GM12873 (cell line): Measurements from ENCODE around the gene NCCRP1.

Experiments used
- TF ChIP-seq, protein P1 (sequence below): IDR thresholded peaks from 2 replicates; pipeline ENCODE4 v1.5.1; 2012; ENCODE audit warnings: low read depth, mild to moderate bottlenecking, moderate library complexity, low read length, control low read depth; ENCODE audit not compliant: insufficient read depth; ENCODE audit errors: missing control alignments

NCCRP1 gene

DNA sequence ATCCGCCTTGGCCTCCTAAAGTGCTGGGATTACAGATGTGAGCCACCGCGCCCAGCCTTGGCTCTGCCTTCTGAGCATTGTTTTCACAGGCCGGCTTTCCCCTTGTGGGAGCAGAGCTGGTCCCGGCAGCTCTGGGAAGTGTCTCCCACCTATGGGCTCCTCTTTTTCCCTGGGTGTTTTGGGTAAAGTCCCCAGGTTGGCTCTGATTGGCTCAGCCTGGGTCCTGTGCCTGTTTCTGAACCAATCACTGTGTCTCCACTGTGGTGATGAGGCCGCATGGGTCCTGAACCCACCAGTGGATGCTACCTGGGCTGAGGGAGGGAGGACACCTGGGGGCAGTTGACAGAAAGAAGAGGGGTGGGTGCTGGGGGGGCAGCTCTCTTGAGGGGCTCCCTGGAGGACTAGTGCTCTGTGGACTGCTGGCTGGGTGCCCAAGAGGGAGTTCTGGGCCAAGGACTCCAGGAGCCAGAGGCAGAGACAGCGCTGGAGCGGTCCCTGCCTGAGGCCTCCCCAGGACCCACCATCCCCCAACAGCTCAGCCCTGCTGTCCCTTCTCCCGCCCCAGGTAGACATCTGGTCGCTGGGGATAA, 19.6 kb upstream of the NCCRP1 start:
- TF ChIP-seq, protein P1, sequence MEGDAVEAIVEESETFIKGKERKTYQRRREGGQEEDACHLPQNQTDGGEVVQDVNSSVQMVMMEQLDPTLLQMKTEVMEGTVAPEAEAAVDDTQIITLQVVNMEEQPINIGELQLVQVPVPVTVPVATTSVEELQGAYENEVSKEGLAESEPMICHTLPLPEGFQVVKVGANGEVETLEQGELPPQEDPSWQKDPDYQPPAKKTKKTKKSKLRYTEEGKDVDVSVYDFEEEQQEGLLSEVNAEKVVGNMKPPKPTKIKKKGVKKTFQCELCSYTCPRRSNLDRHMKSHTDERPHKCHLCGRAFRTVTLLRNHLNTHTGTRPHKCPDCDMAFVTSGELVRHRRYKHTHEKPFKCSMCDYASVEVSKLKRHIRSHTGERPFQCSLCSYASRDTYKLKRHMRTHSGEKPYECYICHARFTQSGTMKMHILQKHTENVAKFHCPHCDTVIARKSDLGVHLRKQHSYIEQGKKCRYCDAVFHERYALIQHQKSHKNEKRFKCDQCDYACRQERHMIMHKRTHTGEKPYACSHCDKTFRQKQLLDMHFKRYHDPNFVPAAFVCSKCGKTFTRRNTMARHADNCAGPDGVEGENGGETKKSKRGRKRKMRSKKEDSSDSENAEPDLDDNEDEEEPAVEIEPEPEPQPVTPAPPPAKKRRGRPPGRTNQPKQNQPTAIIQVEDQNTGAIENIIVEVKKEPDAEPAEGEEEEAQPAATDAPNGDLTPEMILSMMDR, result no peak

DNA sequence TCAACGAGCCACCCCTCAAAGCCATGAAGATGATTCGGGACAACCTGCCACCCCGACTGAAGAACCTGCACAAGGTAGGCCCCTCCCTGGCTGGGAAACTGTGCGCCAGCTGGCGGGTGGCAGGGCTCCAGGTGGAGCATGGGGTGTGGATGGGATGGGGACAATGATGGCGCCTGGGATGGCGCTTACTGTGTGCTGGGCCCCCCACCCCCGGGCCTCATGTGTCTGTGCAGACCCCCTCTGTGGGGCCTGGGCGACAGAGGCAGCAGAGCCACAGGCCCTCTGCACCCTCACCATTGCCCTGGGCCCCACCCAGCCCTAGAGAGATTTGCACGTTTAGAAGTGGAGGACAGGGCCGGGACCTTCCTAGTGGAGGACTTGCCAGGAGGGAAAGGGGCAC, 19.0 kb upstream of the NCCRP1 start:
- TF ChIP-seq, protein P1, result no peak

DNA sequence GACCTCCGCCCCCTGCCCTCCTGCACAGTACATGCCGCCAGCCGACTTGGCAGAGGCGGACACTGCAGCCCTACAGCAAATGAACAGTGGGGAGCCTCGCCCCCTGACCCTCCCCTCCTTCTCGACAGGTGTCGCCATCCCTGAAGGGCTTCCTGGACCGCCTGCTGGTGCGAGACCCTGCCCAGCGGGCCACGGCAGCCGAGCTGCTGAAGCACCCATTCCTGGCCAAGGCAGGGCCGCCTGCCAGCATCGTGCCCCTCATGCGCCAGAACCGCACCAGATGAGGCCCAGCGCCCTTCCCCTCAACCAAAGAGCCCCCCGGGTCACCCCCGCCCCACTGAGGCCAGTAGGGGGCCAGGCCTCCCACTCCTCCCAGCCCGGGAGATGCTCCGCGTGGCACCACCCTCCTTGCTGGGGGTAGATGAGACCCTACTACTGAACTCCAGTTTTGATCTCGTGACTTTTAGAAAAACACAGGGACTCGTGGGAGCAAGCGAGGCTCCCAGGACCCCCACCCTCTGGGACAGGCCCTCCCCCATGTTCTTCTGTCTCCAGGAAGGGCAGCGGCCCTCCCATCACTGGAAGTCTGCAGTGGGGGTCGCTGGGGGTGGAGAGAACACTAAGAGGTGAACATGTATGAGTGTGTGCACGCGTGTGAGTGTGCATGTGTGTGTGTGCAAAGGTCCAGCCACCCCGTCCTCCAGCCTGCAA, 18.3 kb upstream of the NCCRP1 start:
- TF ChIP-seq, protein P1, result no peak

DNA sequence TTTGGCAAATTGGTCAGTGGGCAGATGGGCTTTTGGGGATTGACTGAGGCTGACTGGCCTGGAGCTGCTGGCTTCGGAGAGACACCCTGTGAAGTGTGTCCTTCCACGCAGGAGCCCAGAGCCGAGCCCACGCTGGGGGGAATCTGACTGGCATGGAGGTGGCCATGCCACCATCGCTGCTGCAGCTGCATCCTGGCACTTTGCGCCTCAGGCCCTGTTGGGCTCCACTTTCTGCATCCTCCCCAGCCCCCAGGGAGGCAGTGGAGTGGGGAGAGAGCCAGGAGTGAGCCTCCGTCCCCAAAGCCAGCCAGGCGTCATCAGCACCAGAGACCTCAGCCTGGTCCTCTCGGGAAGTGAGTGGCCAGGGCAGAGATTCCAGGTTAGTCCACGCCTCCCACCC, 17.0 kb upstream of the NCCRP1 start:
- TF ChIP-seq, protein P1, result no peak

DNA sequence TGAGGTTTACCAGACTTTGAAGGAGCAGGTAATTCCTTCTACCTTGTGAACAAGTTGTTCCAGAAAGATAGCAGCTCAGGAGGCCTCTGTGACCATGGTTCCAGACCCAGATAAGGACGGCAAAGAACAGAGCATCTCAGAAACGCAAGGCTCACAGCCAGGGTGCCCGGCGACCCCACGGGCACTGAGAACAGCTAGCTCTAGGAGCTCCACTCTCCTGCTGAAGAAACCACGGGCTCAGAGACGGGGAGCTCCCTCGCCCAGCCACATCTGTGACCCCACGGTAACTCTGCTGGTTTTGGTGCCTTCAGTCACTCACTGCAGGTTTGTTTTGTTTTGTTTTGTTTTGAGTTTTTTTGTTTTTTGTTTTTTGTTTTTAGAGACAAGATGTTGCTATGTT, 16.0 kb upstream of the NCCRP1 start:
- TF ChIP-seq, protein P1, result no peak

DNA sequence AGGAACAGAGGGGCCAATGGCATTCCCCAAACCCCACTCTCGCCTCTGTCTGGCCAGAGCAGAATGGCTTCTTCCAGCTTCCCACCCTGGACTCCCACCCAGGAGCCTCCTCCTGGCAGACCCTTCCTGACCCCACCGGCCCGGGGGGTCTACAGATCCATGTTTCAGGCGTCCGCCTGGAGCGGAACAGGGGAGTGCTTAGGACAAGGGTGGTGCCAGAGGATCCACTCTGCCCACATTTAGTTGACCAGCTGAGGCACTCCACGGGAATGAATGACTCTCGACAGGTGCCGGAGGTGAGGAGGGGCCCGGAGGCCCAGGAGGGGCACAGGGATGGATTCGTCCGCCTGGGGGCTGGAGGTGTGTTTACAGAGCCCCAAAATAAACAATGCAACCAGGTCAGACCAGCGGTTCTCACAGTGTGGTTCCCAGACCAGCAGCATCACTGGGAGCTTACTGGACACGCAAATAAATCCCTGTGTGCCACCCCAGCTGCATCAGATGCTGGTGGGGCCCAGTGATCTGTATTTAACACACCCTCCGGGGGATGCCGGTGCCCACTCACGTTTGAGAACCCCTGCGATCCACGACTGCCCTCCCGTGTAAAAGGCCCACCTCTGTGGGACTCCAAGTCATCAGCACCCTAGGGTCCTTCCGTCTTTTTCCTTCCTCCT, 15.1 kb upstream of the NCCRP1 start:
- TF ChIP-seq, protein P1, result no peak

DNA sequence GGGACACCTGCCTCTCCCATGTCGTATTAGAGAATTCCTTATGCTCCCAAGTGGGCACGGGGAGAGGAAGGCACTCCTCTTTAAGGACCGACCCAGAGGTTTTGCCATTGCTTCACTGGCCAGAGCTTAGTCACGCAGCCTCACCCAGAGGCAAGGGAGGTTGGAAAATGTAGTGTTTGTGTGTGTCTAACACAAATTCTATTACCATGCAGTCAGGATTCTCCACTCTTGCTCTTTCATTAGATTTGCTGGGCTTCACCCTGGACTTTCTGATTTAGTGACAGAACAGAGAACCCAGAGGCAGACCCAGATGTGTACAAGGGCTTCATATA, 14.6 kb upstream of the NCCRP1 start:
- TF ChIP-seq, protein P1, result no peak
